ENCODE data around the gene PI4KA. TPM values are rescaled to one million over a fixed set of nuclear protein-coding genes. Genes with fewer than 3 reads are reported as not detected.

The PI4KA gene
- total and polyA plus RNA-seq, 2 experiments from 2014 or later = 83.7 to 85.2 TPM

- Histone ChIP-seq H3K27me3 (no peaks in the 10 kb centered on the region), H3K9me3 (ENCODE audit: low read depth) (no peaks in the 10 kb centered on the region), H3K4me1 (ENCODE audit: low read depth) (no peaks in the 10 kb centered on the region), H3K36me3 (peaks cover 2% of the 10 kb centered on the region), H3K4me3 (no peak overlapping the region), H3K27ac (peak overlapping the region; percentile 4)
- no peak for DNase-seq (ENCODE audit: low read depth in 1 of 2, low spot score in 1 of 2)
- peak; percentile 26 for TF ChIP-seq CTCF (IDR thresholded peaks at IDR 0.05; ENCODE audit: low read depth, low read length)
Measured at GRCh38 chr22:20758688-20759087, 99.9 kb downstream of the PI4KA start.

- Histone ChIP-seq H3K4me1 (ENCODE audit: low read depth) (no peaks in the 10 kb centered on the region), H3K9me3 (ENCODE audit: low read depth) (no peaks in the 10 kb centered on the region), H3K27me3 (no peaks in the 10 kb centered on the region), H3K27ac (no peak overlapping the region), H3K4me3 (no peak overlapping the region), H3K36me3 (no peaks in the 10 kb centered on the region)
- no peak for DNase-seq (ENCODE audit: low read depth in 1 of 2, low spot score in 1 of 2)
- TF ChIP-seq CTCF (IDR thresholded peaks at IDR 0.05; ENCODE audit: low read depth, low read length) = no peak
Measured at GRCh38 chr22:20756846-20757245, 101.8 kb downstream of the PI4KA start.

GRCh38 chr22:20752873-20753272 lies 105.7 kb downstream of the PI4KA start:
- H3K4me1 ChIP-seq (ENCODE audit: low read depth) = peaks cover 27% of the 10 kb centered on the region
- no peak for TF ChIP-seq CTCF (IDR thresholded peaks at IDR 0.05; ENCODE audit: low read depth, low read length)
- no peak for DNase-seq (ENCODE audit: low read depth in 1 of 2, low spot score in 1 of 2)
- no peak overlapping the region for H3K4me3 ChIP-seq
- H3K27me3 ChIP-seq = no peaks in the 10 kb centered on the region
- no peaks in the 10 kb centered on the region for H3K9me3 ChIP-seq (ENCODE audit: low read depth)
- H3K36me3 ChIP-seq = no peaks in the 10 kb centered on the region
- H3K27ac ChIP-seq = no peak overlapping the region

GRCh38 chr22:20752104-20752741 lies 106.4 kb downstream of the PI4KA start:
- no peaks in the 10 kb centered on the region for H3K9me3 ChIP-seq (ENCODE audit: low read depth)
- no peak overlapping the region for H3K27ac ChIP-seq
- H3K27me3 ChIP-seq = no peaks in the 10 kb centered on the region
- TF ChIP-seq CTCF (IDR thresholded peaks at IDR 0.05; ENCODE audit: low read depth, low read length) = no peak
- H3K4me3 ChIP-seq = no peak overlapping the region
- H3K4me1 ChIP-seq (ENCODE audit: low read depth) = peaks cover 27% of the 10 kb centered on the region
- DNase-seq (ENCODE audit: low read depth in 1 of 2, low spot score in 1 of 2) = no peak
- no peaks in the 10 kb centered on the region for H3K36me3 ChIP-seq

- no peaks in the 10 kb centered on the region for H3K9me3 ChIP-seq (ENCODE audit: low read depth)
- no peaks in the 10 kb centered on the region for H3K27me3 ChIP-seq
- H3K4me3 ChIP-seq = no peak overlapping the region
- peaks cover 27% of the 10 kb centered on the region for H3K4me1 ChIP-seq (ENCODE audit: low read depth)
- H3K27ac ChIP-seq = no peak overlapping the region
- peak; percentile 16 for TF ChIP-seq CTCF (IDR thresholded peaks at IDR 0.05; ENCODE audit: low read depth, low read length)
- peak; percentile 11 to 20 for DNase-seq (ENCODE audit: low read depth in 1 of 2, low spot score in 1 of 2)
- no peaks in the 10 kb centered on the region for H3K36me3 ChIP-seq
Measured at GRCh38 chr22:20751185-20751851, 107.3 kb downstream of the PI4KA start.

Measured in cardiac muscle cell (in vitro differentiated cells and primary cell).